ENCODE measurements around the gene INAFM2. TPM values are rescaled to one million over a fixed set of nuclear protein-coding genes. Genes with fewer than 3 reads are reported as not detected.

The INAFM2 gene
- total and polyA plus RNA-seq, 2 donors (not counting 3 experiments of a cell fraction or from before 2014, with no cell fraction given) = 10.4 to 24.1 TPM

GRCh38 chr15:40335938-40336743, 12.6 kb downstream of the INAFM2 start:
- Histone ChIP-seq H4K20me1 (replicated peaks; ENCODE audit: control insufficient read depth, extremely low read depth, insufficient read depth, low read length) (no peaks in the 10 kb centered on the region), H3K79me2 (ENCODE audit: control insufficient read depth, insufficient read depth, low read length) (peaks cover 11% of the 10 kb centered on the region), H3K36me3 (ENCODE audit: control insufficient read depth in 2 of 2, extremely low read depth in 1 of 2, insufficient read depth in 2 of 2, low read length in 2 of 2) (peaks cover 0 to 8% of the 10 kb centered on the region in 2 experiments), H3K4me1 (ENCODE audit: control insufficient read depth, extremely low read depth, insufficient read depth, low read length) (peaks cover 58% of the 10 kb centered on the region), H2AFZ (ENCODE audit: low read depth, low read length) (no peak overlapping the region), H3K9me3 (replicated peaks; ENCODE audit: control insufficient read depth, insufficient read depth, low read length) (no peaks in the 10 kb centered on the region), H3K9me1 (replicated peaks; ENCODE audit: control insufficient read depth, extremely low read depth, insufficient read depth, low read length) (no peaks in the 10 kb centered on the region), H3K4me3 (replicated peaks in 1 of 3; ENCODE audit: insufficient read depth in 1 of 3, low read depth in 1 of 3, low read length in 3 of 3) (no peak overlapping the region), H3K27ac (ENCODE audit: insufficient read depth, low read depth, low read length) (no peak overlapping the region), H3K4me2 (ENCODE audit: insufficient read depth, low read length) (no peak overlapping the region), H3K27me3 (ENCODE audit: control insufficient read depth in 2 of 2, insufficient read depth in 2 of 2, low read length in 2 of 2) (no peaks in the 10 kb centered on the region), H3K9ac (replicated peaks; ENCODE audit: extremely low read depth, insufficient read depth, low read length) (no peak overlapping the region)
- BruUV-seq (replicated peaks) = no TSS peak
- DNase-seq (ENCODE audit: low read depth, low spot score) = no peak
- dilution Hi-C loops (cut with MboI; ENCODE audit: extremely low pct_ligation_motif_present, low sequenced_read_pairs) (no loop called here), intact Hi-C loops (cut with micrococcal nuclease) (no loop called here)
- FAIRE-seq = no peak
- TF ChIP-seq CTCF (IDR thresholded peaks at IDR 0.05; ENCODE audit: extremely low read depth in 1 of 2, insufficient read depth in 1 of 2, low read depth in 1 of 2, low read length in 2 of 2) (no peak), EZH2 (IDR thresholded peaks at IDR 0.05; ENCODE audit: borderline replicate concordance, low read depth, low read length, severe bottlenecking) (no peak), JUN (IDR thresholded peaks at IDR 0.05; ENCODE audit: borderline replicate concordance, insufficient read depth, insufficient read length, low read depth) (no peak), POLR2AphosphoS5 (IDR thresholded peaks at IDR 0.05; ENCODE audit: insufficient read depth, low read depth, low read length) (no peak), FOS (IDR thresholded peaks at IDR 0.05; ENCODE audit: borderline replicate concordance, insufficient read depth, low read length) (no peak), GATA2 (IDR thresholded peaks at IDR 0.05; ENCODE audit: insufficient read depth, insufficient read length, low read depth, low read length) (no peak), MYC (IDR thresholded peaks at IDR 0.05; ENCODE audit: low read depth, low read length) (no peak), POLR2A (IDR thresholded peaks at IDR 0.05; ENCODE audit: low read depth, low read length) (no peak)
- TF ChIP-seq, protein P1, sequence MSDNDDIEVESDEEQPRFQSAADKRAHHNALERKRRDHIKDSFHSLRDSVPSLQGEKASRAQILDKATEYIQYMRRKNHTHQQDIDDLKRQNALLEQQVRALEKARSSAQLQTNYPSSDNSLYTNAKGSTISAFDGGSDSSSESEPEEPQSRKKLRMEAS (IDR thresholded peaks at IDR 0.05; ENCODE audit: insufficient read depth, insufficient read length) = no peak
- POLR2A ChIA-PET = no interaction called here
- CTCF ChIA-PET = interaction anchor here (1.8 to 9.1 kb wide), 7 partner anchors 9 to 85 kb away, joined by 6 to 287 read pairs (median 50); partner anchors contain the start of genes ANKRD63, DISP2 and INAFM2
